22Rv1 (cell line): ENCODE measurements around the gene TMEM117.

ENCODE experiments used
- H3K27ac ChIP-seq: fragments of 450-650 bp; 2 replicates; pipeline ENCODE4 v1.5.1; 2017
- ZFX ChIP-seq: fragments of 450-650 bp; IDR thresholded peaks from 2 replicates; pipeline ENCODE4 v1.6.1; 2017; ENCODE audit warnings: antibody characterized with exemption, borderline replicate concordance
- TF ChIP-seq, protein P1 (sequence below): fragments of 450-650 bp; IDR thresholded peaks from 2 replicates; pipeline ENCODE4 v1.5.1; 2017; ENCODE audit warnings: mild to moderate bottlenecking

TMEM117 gene

DNA sequence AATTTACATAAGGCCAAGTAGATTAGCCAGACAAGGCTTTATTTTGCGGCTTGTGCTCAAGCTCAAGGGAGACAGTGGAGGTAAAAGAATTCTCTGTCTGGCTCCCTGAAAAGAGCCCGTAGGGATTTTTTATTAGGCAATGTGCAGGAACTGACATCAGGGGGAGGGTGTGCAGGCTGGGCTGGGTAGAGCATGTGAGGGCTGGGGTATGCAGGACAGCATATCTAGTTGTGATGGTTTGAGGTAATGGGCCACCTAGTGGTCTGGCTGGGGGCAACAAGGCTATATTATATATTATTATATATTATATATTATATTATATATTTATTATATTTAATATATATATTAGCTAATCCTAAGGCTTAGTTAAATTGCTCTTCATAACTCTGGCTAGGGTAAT, 102.1 kb downstream of the TMEM117 start:
- TF ChIP-seq, protein P1, sequence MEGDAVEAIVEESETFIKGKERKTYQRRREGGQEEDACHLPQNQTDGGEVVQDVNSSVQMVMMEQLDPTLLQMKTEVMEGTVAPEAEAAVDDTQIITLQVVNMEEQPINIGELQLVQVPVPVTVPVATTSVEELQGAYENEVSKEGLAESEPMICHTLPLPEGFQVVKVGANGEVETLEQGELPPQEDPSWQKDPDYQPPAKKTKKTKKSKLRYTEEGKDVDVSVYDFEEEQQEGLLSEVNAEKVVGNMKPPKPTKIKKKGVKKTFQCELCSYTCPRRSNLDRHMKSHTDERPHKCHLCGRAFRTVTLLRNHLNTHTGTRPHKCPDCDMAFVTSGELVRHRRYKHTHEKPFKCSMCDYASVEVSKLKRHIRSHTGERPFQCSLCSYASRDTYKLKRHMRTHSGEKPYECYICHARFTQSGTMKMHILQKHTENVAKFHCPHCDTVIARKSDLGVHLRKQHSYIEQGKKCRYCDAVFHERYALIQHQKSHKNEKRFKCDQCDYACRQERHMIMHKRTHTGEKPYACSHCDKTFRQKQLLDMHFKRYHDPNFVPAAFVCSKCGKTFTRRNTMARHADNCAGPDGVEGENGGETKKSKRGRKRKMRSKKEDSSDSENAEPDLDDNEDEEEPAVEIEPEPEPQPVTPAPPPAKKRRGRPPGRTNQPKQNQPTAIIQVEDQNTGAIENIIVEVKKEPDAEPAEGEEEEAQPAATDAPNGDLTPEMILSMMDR, result peak; percentile 32
- TF ChIP-seq ZFX, result no peak
- H3K27ac ChIP-seq, result no peak overlapping the region

DNA sequence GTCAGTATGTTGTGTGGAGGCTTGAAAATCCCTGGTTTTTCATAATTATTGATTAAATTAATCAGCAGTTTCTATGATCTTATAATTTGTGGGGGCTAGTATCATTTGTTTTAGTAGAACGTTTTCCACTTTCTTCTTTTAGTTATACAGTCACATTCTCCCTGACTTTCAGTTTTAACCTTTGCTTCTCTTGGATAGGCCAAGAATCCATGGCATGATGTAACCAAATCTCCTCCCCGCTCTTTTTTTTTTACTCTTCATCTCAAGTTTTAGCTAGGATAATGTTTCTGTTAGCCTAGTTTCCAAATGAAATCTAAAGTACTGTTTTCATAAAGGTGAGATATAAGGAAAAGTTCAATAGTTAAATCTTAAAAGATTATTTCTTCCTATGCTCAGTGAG, 106.5 kb downstream of the TMEM117 start:
- H3K27ac ChIP-seq, result no peak overlapping the region
- no peak for TF ChIP-seq ZFX
- TF ChIP-seq, protein P1, result no peak

DNA sequence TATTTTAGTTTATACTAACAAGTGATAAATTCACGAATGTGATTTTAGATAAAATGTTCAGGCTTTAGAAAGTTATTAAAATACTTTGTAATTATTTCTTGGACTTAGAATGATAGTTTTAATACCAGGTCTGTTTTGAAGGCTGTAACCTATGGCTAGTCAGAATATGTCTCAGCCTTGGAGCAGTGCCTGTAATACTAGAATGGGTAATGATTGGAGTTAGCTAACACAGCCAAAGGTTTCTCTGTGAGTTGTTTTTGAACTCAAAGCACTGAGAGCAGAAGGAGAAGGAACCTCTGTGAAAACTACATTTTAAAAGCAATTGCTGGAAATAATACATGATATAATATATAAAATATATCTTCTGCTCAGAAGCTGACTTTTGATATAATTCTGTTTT, 110.1 kb downstream of the TMEM117 start:
- no peak for TF ChIP-seq ZFX
- TF ChIP-seq, protein P1, result no peak

DNA sequence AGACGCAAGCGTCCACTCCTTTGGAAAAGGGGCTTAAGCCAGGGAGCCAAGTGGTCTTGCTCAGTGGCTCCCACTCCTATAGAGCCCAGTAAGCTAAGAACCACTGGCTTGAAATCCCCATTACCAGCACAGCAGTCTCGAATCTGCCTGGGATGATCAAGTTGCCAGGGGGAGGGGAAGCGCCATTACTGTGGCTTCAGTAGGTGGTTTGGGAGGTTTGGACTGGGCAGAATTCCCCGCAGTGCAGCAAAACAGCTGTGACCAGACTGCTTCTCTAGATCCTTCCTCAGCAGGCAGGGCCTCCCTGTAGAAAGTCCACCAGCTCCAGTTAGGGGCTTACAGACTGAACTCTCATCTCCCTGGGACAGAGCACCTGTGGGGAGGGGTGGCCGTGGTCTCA, 115.4 kb downstream of the TMEM117 start:
- TF ChIP-seq ZFX, result no peak
- TF ChIP-seq, protein P1, result no peak
- no peak overlapping the region for H3K27ac ChIP-seq

More for the DNA sequence above, 110.1 kb downstream of the TMEM117 start:
- H3K27ac ChIP-seq, result no peak overlapping the region

DNA sequence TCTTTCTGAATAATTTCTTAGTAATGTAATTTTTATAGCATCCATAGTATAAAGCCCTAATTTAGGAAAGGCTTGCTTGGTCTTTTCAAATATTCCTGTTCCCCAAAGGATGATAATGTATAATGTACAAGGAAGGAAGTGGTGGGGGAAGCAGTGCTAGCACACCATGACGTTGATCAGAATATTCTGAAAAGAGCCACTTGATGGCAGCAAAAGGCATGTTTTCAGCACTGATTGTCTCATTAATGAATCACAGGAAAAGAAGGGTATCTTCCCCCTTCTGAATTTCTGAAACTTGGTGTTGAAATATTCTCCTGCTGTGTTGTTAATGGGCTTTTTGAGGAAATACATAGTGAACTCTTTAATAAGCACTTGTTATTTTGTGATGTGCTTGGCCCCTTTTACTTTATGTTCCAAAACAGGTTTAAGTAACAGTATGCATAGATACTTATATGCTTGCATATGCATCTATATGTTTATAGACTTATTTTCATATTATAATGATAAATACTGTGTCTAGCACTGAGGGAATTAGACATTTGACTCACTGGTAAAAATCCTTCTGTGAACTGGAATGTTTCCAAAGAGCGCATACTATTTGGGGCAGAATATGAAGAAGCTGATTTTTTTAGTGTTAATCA, 122.0 kb downstream of the TMEM117 start:
- H3K27ac ChIP-seq, result no peak overlapping the region
- TF ChIP-seq, protein P1, result peak; percentile 83
- no peak for TF ChIP-seq ZFX

DNA sequence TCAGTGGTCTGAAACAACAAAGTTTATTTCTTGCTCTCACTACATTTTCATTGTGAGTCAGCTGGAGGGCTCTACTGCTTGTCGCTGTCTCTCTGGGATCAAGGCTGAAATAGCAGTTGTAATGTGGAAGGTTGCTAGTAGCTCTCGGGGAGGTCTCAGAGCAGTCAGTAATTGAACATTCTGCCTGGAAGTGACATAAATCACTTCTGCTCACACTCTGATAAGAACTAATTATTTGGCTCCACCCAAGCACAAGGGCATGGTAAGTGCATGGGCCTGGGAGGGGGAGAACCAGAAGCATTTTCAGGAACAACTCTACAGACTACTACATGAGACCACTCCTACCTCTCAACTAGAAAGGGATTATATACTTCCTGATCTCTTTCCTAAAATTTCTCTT, 128.2 kb downstream of the TMEM117 start:
- no peak overlapping the region for H3K27ac ChIP-seq
- TF ChIP-seq, protein P1, result no peak
- TF ChIP-seq ZFX, result no peak

DNA sequence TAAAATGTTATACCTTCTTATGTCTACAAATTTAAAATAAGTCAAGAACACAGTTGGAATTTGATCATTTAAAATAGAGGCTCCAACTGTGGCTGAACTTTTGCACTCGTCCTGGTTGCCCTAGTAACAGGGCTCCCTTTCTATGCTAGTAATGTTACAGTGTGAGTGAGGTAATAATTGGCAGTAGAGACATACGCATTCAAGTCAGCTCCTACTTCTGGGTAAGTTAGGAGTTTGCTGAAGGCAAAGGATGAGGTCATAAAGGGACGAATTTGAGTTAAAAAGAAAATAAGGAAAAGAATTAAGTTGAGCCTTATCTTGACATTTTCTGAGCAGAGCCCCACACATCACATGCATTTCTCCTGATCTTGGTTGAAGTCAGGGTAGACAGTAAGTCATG, 129.1 kb downstream of the TMEM117 start:
- TF ChIP-seq ZFX, result no peak
- TF ChIP-seq, protein P1, result no peak
- no peak overlapping the region for H3K27ac ChIP-seq
